Pons (tissue), 1 donor: Measurements from ENCODE around the gene DAZAP2.

Experiments
- DNase-seq: peaks from one replicate; pipeline ENCODE4 v3.0.0-alpha.2; 2016; ENCODE audit warnings: low spot score

The DAZAP2 gene, protein sequence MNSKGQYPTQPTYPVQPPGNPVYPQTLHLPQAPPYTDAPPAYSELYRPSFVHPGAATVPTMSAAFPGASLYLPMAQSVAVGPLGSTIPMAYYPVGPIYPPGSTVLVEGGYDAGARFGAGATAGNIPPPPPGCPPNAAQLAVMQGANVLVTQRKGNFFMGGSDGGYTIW

DNA sequence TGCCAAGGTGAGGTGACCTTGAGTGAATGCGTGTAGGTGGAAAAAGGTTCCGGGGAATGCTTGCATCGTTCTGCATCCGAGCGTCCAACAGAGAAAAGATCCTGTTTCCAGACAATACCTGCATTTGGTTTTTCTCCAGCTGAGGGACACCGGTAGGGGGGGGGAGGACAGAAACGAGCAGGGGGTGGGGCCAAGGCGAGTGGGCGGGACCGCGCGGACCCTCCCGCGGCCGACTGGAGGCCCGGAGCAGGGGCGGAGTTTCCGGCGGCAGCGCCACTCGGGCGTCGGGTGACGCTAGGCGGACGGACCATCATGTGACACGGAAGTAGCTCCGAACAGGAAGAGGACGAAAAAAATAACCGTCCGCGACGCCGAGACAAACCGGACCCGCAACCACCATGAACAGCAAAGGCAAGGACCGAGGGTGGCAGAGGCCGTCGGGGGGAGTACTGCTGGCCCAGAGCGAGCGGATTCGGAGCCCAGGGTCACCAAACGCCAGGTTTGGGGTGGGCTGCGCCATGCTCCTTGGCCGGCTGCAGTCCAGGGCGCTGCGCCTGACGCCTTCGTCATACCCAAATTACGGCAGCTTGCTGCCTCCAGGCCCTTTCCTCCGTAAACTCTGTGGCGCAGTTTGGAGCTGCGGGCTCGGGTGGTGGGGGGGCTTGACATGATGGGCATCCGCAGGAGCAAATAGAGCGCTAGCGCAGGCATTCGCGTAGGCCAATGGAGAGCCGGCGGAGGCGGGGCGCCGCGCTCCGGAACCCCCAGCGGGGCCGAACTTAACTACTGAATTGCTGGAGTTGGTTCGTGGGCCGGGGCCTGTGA, at the start of gene DAZAP2:
TSS of gene DAZAP2 (plus strand) at position 317 of the 825 bp plus-strand sequence. CDS start at position 399, 82 bp downstream.
- peak; percentile 95 for DNase-seq

DNA sequence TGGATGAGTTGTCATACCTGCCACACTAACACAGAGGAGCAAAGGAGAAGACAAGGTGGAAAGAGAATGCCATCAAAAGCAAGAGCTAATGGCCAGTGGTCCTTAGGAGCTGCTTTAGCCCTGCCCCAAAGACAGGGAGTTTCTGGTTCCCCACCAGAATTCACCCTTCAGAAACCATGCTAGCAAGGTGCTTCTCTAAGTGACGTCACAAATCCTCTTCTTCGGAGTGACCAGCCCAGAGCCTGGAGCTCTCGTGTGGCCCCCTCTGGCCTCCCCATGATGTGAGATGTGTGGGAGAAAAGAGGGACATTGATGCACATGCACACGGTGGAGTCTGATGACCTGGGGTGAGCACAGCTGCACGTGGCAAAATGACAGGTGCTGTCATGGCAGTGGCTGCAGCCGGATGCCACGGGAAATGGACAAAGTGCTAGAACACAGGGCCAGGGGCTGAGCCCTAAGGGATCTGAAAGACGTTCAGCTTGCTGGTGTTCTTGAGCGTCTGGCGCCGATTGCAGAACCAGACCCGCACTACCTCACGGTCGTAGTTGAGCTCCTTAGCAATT, 48.8 kb upstream of the DAZAP2 start:
- no peak for DNase-seq

DNA sequence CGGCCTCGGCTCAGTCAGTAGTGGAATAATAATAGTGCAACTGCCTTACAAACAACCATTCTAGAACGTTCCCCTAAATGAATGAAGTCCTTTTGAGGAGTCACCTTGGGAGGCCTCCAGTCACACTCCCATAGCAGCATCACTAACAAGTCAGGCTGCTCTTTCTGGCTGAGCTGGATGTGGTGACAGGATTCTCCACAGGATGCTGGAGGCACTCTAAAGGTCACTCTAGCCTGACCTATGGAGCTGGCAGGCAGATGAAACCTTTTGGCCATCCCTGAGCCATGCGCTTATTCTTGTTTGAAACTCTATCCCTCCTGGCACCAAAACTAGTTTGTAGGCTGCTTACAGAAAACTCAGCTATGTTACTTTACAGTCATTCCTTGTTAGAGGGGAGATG, 47.8 kb upstream of the DAZAP2 start:
- no peak for DNase-seq

DNA sequence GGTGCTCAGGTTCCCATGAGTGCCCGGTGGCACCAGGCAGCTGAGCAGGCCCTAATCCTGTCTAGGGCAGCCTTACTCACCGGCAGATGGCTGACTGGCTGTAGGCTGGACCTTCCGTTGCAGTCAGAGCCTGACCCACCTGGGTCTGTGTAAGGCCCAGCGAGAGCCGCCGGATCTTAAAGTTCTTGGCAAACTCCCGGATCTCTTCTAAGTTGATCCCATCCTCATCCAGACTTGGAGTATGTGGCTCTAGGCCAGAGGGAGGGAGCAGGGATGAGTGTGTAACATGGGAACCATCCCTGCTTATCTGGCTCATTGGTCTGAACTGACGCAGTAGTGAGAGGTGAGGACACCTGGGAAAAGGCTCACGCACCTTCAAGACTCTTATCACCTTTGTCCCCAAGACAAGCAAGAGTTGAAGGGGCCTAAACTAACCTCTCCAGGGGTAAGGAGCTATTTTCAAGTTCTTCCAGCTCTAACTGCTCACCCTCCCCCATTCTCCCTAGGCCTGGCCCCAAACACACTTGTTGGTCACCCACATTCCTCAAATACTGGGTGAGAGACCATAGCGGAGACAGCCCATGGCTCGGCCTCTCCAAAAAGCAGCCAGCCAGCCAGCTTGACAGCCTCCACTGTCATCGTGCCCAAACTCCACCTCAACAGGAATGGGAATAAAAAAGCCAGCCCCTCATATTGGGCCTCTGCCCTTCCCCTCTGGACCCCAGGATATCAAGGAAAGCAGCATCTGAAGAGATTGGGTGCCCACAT, 46.9 kb upstream of the DAZAP2 start:
- no peak for DNase-seq

DNA sequence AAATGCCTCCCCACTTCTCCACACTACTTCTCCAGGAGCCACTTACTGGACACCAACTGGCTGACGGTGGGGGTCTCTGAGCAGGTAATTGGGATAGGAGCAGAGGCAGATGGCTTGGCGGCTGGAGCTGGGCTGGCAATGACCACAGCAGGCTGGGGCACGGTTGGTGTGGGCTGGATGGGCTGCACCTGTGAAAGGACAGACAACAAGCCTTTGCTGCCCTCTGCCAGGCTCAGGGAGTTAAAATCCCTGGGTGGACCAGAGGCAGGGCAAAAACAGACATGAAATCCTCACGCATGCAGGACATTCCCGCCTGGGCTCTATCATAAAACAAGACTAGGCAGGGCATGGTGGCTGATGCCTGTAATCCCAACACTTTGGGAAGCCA, 46.3 kb upstream of the DAZAP2 start:
- no peak for DNase-seq

DNA sequence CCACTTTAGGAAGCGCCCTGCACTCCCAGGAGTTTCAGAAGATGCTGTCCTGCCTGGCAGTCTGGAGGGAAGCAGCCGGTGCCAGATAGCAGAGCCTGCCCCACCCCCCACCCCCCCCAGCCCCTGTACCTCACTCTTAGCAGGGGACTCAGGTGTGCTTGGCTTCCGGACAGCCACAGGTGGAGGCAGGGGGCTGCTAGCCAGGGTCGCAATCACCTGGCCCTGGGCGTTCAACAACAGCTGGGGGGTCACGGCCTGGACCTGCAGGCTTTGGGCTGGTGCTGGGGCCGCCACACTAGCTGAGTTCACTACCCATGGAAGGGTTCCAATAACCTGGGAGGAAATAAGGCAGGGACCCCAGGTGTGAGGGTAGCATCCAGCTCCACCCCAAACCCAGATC, 42.8 kb upstream of the DAZAP2 start:
- DNase-seq = no peak

DNA sequence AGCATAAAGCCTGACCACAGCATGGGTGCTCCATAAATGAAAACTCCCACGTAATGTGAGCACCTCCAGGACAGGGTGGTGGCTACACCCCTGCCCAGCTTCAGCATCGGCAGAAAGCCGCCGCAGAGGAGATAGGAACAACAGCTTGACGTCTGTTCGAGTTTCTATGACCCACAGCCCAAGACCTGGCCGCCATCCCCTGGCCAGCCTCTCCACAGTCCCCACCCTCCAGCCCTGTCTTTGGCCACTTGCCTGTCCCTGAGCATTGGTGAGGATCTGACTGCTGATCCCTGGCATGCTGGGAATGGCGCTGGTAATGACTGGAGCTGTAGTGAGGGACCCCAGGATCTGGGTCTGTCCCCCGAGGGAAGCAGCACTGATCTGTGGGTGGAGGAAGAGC, 42.1 kb upstream of the DAZAP2 start:
- DNase-seq = no peak

DNA sequence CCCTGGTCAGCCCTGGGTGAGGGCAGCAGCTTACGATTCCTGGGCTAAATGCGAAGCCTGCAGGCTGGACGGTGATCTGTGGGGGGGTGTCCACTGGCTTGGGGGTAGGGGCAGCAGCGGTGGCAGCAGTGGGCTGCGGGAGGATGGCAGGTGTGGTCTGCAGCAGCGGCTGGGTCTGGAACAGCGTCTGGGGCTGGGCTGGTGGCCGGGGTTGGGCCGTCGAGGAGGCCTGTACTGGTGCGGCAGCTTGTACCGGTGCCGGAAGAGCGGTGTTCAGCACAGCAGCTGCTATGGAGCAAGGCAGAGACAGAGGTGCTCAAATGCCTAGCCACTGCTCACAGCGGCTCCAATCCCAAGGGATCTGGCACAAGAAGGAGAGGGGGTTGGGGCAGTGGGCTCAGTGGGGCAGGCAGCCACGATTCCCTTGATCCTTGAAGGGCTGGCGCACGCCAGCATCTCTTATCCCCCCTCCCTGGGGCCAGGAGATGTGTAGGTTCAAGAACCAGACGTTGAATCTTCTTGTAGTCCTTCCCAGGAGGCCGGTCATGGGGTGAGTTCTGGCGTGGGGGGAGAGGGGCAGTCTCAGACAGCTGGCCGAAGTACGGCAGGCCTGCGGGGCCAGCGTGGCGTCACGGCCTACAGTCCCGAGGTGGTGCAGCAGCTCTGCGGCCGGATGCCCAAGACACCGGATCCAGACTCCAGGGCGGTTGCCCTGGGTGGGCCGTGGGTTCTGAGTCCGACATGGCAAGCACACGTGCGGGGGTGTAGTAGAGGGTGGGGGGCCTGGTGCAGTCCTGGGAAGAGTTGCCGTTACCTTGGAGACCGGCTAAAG, 40.7 kb upstream of the DAZAP2 start:
- no peak for DNase-seq

DNA sequence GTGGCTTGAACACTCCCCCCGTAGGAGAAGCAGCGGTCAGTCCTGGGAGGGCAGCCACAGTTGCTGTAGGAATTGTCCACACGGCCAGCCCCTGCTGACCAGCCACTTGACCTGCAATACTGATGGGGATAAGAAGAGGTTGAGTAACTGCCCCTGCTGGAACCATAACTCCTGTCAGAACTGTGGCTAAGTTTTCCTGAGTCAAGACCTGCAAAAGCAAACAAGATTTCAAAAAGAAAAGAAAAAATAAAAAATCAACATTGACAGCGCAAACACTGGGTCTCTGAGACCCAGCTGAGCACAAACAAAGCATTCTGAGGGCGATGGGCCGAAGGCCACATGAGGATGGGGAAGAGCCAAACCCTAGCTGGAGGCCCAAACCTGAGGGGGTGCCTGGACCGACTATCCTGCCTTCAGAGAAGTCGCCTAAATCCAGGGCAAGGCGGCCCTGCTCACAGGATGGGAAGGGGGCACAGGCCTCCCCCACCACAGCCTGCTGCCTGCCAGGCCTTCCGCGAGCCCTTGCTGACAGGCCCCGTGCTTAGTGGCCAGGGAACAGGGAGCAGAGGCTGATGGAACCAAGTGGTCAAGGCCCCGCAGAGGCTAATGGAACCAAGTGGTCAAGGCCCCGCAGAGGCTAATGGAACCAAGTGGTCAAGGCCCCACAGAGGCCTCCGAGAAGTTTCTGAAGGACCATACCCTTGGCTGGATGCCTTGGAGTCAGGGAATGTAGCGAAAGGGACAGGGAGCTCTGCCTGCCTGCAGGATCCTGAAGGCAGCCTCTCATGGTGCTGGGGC, 39.9 kb upstream of the DAZAP2 start:
- DNase-seq = no peak

DNA sequence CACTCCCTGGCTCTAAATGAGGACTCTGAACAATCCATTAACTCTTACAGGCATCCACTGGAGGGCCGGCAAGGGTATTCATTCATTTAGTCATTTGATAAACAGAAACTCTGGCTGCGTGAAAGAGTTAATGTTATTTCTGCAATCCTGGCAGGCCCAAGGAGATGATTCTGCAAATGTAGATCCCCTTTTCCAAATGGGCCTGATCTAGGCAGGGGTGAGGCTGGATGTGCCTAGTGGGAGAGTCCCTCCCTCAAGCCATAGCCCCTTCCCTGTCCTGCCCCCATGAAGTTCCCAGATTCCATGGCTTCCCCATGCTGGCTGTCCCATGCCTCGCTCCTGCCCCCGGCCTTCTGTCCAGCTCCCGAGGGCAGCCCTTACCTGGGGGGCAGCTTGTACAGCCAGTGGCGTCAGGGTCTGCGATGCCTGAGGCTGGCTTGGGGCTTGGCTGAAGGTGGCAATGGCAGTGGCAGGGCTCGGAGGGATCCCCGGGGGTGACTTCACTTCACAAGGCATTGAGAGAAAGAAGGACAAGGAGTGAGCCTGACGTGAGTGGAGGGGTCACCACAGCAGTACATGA, 39.2 kb upstream of the DAZAP2 start:
- no peak for DNase-seq

DNA sequence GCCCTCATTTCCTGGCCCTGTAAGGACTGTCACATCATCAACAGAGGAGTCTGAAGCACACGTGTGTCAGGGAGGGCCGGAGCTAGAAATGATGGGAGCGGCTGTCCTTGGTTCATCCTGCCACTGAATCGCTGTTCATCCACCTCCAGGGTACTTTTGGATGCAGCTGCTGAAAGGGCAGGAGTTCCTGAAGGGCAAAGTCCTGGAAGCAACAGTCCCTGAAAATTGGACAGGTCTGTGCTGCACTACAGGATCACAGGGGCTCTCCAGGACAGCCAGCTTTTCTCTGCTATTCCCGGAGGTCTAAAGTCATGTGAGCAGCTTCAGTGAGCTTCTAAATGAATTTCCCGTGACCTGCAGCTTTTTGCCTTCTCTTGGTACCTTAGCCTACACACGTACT, 38.5 kb upstream of the DAZAP2 start:
- no peak for DNase-seq

DNA sequence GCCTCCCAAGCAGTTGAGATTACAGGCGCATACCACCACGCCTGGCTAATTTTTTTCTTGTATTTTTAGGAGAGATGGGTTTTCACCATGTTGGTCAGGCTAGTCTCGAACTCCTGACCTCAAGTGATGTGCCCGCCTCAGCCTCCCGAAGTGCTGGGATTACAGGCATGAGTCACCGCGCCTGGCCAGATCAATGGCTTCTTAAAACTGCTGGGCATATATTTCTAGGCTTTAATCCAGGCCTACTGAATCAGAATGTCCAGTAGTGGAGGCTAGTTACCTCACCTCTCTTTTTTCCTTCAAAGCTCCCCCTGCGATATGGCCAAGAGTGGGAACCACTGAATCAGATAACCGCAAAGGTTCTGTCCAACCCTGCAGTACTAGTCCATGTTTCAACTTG, 37.8 kb upstream of the DAZAP2 start:
- no peak for DNase-seq

DNA sequence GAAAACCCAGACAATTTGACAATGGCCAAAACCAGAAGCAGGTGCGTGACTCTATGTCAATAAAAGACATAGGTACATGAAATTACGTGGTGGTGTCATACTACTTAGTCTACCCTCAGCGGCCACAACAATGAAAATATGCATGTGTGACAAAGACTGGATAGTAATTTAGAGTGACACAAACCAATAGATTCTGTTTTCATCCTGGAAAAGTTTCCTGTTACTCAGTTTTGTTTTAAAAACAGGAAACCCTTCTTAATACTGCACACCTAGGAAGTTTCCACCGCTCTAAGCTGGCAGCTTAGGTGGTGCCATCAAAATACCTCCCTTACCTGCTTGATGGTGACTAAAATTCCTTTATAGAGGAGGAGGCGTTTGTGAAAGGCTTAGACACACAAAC, 35.9 kb upstream of the DAZAP2 start:
- no peak for DNase-seq

DNA sequence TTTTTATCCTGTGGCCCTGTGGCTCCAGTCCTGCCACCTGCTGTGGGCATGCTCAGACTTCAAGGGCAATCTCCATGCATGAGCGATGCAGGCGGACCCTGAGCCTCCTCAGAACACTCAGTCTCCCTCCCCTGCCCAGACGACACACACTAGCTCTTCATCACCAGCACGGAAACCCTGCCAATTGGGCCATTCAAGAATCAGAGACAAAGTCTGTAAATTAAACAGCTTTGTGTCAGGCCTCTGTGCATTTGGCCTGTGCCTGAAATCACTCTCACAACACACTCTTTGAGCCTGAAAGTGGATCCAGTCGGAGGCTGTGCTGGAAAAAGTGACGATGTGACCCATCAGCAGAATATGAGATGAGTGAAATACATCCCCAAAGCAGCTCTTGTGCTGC, 33.3 kb upstream of the DAZAP2 start:
- DNase-seq = peak; percentile 78

DNA sequence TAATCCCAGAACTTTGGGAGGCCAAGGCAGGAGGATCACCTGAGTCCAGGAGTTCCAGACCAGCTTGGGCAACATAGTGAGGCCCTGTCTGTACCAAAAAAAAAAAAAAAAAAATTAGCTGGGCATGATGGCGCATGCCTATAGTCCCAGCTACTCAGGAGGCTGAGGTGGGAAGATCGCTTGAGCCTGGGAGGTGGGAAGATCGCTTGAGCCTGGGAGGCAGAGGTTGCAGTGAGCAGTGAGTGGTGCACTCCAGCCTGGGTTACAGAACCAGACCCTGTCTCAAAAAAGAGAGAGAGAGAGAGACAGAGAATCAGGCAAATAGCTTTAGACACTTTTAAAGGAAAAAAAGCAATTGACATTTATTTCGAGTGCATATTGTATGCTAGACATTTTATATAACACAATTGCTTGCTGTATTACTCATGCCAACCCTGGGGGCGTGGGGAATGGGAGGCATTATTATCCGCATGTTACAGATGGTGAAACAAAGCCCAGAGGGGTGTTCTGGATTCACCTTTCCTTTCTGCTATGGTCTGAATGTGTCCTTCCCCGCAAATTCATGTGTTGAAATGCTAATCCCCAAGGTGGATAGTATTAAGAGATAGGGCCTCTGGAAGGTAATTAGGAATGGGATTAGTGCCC, 30.5 kb upstream of the DAZAP2 start:
- no peak for DNase-seq

DNA sequence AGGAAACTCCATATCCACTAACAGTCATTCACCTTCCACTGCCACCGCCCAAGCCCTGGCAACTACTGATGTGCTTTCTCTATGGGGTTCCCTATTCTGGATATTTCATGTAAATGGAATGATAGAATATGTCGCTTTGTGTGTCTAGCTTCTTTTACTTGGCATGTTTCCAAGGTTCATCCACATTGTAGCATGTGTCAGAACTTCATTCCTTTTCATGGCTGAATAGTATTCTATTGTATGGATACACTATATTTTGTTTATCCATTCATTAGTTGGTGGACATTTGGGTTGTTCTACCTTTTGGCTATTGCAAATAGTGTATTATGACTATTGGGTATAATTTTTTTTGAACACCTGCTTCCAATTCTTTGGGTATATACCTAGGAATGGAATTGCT, 29.4 kb upstream of the DAZAP2 start:
- no peak for DNase-seq

DNA sequence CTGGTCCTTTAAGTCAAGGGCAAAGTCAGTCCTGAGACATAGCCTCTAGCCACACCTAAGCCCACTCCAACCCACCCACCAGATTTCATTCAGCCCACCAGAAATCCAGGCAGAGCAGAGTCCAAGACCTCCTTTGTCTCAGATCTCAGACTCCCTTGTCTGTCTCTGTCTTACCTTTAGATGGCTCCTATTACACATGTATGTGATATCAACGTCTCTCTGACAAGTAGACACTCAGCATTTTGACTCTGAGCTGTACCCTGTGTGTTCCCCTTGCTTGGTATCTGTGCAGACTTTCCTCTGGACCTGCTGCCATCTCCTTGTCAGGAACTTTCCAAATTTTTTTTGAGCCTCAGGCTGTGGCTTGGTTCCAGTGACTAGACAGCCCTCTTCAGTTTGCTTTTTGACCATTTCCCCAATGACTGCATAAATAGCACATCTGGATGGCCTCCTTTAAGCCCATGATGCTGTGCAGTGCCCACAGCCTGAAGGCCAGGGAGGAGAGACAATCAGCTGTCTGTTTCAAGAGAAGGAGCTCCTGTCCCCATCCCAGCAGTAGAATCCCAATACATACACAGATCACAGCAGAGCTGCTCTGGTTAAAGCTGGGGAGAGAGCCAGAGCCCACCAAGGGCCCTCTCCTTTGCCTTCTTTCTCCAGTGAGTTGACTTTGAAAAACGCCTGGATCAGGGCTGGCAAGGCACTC, 27.8 kb upstream of the DAZAP2 start:
- DNase-seq = peak; percentile 93

DNA sequence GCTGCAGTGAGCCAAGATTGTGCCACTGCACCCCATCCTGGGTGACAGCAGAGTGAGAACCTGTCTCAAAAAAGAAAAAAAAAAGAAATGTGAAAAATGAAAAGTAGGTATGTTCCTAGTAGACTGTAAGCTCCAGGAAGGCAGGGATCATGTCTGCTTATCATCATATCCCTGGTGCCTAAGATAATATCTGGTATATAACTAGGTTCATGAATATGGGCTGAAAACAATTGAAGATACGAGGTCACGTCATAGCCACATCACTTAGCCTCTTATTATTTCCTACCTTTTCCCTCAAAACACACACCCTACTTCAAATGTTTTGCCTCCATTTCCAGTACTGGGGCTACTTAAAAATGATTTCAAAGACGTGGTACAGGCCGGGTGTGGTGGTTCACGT, 23.7 kb upstream of the DAZAP2 start:
- DNase-seq = no peak

DNA sequence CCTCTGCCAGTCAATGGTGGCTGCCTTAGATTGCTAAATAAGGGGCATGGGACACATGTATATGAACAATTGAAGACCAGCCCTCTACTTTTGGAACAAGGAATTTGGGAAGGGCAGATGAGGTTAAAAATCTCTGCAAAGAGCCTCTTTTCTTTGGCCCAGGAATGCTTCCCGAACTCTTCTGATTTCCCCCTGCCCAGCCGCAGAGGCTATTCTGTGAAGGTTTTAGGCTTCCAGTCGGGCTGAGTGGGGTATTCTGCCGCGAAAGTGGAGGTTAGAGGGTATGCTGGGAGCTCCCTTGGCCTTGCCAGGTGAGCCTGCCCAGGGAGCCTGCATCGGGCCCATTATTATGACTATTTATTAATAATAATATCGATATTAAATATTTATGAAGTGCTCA, 22.0 kb upstream of the DAZAP2 start:
- no peak for DNase-seq
